ENCODE data around the gene EGFR.

EGFR gene

GRCh38 chr7:54988516-54988915, 30.3 kb upstream of the EGFR start:
- DNase-seq (no peak), ATAC-seq (ENCODE audit: insufficient read depth, low read depth) (no peak)
- no peak overlapping the region for H2AFZ ChIP-seq (ENCODE audit: low read depth, low read length)
- no peak overlapping the region for H3K9ac ChIP-seq (ENCODE audit: low read depth, low read length)
- no peaks in the 10 kb centered on the region for H3K79me2 ChIP-seq (ENCODE audit: insufficient read depth, low read length)
- H3K9me3 ChIP-seq (ENCODE audit: insufficient read depth, low read length, severe bottlenecking), result no peaks in the 10 kb centered on the region
- H3K4me1 ChIP-seq (ENCODE audit: insufficient read depth, low read length), result no peaks in the 10 kb centered on the region
- H3K36me3 ChIP-seq (ENCODE audit: insufficient read depth, low read length), result no peaks in the 10 kb centered on the region
- TF ChIP-seq EZH2 (IDR thresholded peaks at IDR 0.05; ENCODE audit: borderline replicate concordance, low read depth, low read length, severe bottlenecking), result no peak
- TF ChIP-seq CTCF (IDR thresholded peaks at IDR 0.05; ENCODE audit: borderline replicate concordance, extremely low read depth, low read length, poor library complexity, severe bottlenecking), result no peak
- H3K4me2 ChIP-seq (ENCODE audit: insufficient read depth, low read length), result no peak overlapping the region
- no peak overlapping the region for H3K4me3 ChIP-seq (ENCODE audit: low read depth in 1 of 2, low read length in 2 of 2)
- H3K27ac ChIP-seq (ENCODE audit: low read length), result no peak overlapping the region
- no peaks in the 10 kb centered on the region for H4K20me1 ChIP-seq (ENCODE audit: insufficient read depth, low read length)
- no peaks in the 10 kb centered on the region for H3K27me3 ChIP-seq (ENCODE audit: insufficient read depth, low read length, poor library complexity)

- Histone ChIP-seq H3K9ac (ENCODE audit: low read depth, low read length) (no peak overlapping the region), H3K27ac (ENCODE audit: low read length) (no peak overlapping the region), H4K20me1 (ENCODE audit: insufficient read depth, low read length) (no peaks in the 10 kb centered on the region), H3K9me3 (ENCODE audit: insufficient read depth, low read length, severe bottlenecking) (no peaks in the 10 kb centered on the region), H3K36me3 (ENCODE audit: insufficient read depth, low read length) (no peaks in the 10 kb centered on the region), H3K79me2 (ENCODE audit: insufficient read depth, low read length) (no peaks in the 10 kb centered on the region), H3K4me1 (ENCODE audit: insufficient read depth, low read length) (no peaks in the 10 kb centered on the region), H3K4me2 (ENCODE audit: insufficient read depth, low read length) (no peak overlapping the region), H3K4me3 (ENCODE audit: low read depth in 1 of 2, low read length in 2 of 2) (no peak overlapping the region), H2AFZ (ENCODE audit: low read depth, low read length) (no peak overlapping the region), H3K27me3 (ENCODE audit: insufficient read depth, low read length, poor library complexity) (no peaks in the 10 kb centered on the region)
- TF ChIP-seq CTCF (IDR thresholded peaks at IDR 0.05; ENCODE audit: borderline replicate concordance, extremely low read depth, low read length, poor library complexity, severe bottlenecking) (no peak), EZH2 (IDR thresholded peaks at IDR 0.05; ENCODE audit: borderline replicate concordance, low read depth, low read length, severe bottlenecking) (no peak)
- DNase-seq, result no peak
- no peak for ATAC-seq (ENCODE audit: insufficient read depth, low read depth)
Observed at GRCh38 chr7:54989453-54990225, 29.2 kb upstream of the EGFR start.

DNA sequence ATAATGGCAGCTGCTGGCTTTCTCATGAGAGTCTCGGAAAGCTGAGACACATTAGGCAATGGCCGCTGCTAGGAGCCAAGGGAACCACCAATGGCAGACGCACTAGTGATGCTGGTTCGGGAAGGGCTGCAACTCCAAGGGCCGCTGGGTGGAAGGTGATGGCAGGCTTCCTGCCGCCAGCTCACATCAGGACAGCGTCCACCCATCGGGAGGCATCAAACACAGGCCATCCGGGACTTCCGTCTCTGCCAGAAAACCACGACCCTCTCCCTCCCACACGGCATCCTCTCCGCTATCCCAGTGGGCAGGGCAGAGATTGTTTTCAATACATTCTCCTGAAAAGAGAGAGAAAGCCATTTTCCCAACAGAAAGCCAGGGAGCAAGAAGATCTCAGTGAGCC, 27.5 kb upstream of the EGFR start:
- no peak overlapping the region for H3K9ac ChIP-seq (ENCODE audit: low read depth, low read length)
- no peak overlapping the region for H3K27ac ChIP-seq (ENCODE audit: low read length)
- H2AFZ ChIP-seq (ENCODE audit: low read depth, low read length), result no peak overlapping the region
- H3K36me3 ChIP-seq (ENCODE audit: insufficient read depth, low read length), result no peaks in the 10 kb centered on the region
- ATAC-seq (ENCODE audit: insufficient read depth, low read depth), result no peak
- TF ChIP-seq CTCF (IDR thresholded peaks at IDR 0.05; ENCODE audit: borderline replicate concordance, extremely low read depth, low read length, poor library complexity, severe bottlenecking), result no peak
- TF ChIP-seq EZH2 (IDR thresholded peaks at IDR 0.05; ENCODE audit: borderline replicate concordance, low read depth, low read length, severe bottlenecking), result no peak
- H3K9me3 ChIP-seq (ENCODE audit: insufficient read depth, low read length, severe bottlenecking), result no peaks in the 10 kb centered on the region
- H3K4me3 ChIP-seq (ENCODE audit: low read depth in 1 of 2, low read length in 2 of 2), result no peak overlapping the region
- no peaks in the 10 kb centered on the region for H3K79me2 ChIP-seq (ENCODE audit: insufficient read depth, low read length)
- H3K4me1 ChIP-seq (ENCODE audit: insufficient read depth, low read length), result no peaks in the 10 kb centered on the region
- H3K27me3 ChIP-seq (ENCODE audit: insufficient read depth, low read length, poor library complexity), result no peaks in the 10 kb centered on the region
- no peak for DNase-seq
- no peak overlapping the region for H3K4me2 ChIP-seq (ENCODE audit: insufficient read depth, low read length)
- no peaks in the 10 kb centered on the region for H4K20me1 ChIP-seq (ENCODE audit: insufficient read depth, low read length)
